DMS153 (cell line): ENCODE measurements around the gene ST6GALNAC3.
"Not testable (repeated sequence)": the region's sequence is repeated elsewhere in the genome, so short reads cannot be mapped to it uniquely, and the experiment has no call there.

Source experiments
- DNase-seq: peaks from one replicate; lab custom pipeline; 2025; lab: John Stamatoyannopoulos, UW

Gene ST6GALNAC3

DNA sequence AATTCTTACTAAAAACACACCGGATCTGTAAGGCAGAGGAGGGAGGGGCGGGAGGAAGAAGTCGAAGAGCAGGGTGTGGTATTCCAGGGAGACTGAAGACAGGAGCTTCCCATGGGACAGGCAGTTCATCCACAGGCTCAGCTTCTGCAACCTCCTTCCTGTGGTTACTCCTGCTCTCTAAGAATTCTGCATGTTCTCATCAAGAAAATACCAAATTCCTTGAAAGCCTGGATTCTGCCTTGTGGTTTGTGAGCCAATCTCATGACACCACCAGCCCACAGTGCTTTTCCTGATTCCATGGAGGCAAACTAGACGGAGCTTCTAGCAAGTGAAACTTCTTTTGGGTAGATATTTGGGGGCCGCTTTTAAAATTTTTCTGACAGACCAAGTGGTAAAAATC lies 1.1 kb upstream of the ST6GALNAC3 start:
- no peak for DNase-seq

DNA sequence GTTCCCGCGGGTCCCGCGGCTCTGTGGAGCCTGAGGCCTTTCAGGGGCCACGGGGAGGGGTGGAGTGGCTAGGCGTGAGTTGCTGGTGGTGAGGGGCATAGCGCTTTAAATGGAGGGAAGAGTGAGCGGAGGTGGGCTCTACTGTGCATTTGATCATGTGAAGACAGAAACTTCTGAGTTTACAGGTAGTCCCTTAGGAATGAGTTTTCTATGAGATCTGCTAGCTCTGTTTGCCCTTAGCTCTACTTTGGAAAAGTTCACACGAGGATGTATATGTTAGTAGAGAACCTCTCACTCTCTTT lies 593 bp downstream of the ST6GALNAC3 start:
- no peak for DNase-seq

DNA sequence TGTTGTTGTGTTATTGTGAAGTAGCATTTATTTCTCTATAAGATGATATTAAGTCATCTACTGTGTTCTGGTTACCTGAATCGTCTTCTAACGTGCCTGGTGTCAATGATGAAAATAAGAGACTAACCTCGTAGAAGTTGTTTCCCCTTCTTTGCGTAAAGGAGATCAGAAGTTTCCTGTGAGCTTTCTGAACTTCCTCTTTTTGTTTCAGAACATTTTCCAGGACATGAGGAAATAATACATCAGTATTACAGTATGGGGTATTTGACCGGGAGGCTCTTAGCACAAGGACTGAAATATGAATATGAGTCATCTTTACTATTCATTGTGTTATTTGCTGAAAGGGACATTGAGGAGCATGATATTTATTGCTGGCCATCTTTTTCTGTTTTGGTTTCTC lies 1.3 kb downstream of the ST6GALNAC3 start:
- DNase-seq: no peak

DNA sequence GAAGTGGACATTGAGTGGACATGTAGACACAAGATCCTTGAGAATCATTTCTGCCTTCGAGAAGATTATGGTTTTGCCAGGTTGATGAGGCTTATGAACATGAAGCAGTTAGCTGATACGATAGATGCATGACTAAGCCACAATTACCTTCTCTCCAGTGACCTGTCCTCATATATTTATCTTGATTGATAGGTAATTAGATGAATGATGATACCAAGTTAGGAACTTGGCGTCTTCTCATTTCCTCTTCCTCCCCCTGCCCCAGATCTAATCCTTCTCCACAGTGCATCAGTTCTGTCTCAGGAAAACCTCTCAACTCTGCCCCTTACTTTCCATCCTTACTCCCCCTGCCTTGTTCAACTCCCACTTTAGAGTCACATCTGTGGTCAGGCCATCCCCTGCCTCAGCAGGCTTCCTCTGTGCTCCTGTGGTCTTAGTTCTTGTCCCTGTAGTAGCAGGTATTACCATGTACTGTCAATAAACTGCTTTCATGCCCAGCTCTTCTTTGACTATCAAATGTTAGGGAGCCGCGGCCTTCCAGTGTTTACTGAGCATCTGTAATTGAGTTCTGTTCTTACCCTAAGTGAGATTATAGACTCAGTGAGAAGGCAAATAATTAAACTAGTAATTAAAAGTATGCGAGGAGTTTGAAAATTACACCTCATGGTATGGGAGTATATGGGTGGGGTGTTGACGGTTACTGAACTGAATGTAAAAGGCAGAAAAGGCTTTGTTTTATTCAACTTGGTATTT lies 5.1 kb downstream of the ST6GALNAC3 start:
- no peak for DNase-seq

DNA sequence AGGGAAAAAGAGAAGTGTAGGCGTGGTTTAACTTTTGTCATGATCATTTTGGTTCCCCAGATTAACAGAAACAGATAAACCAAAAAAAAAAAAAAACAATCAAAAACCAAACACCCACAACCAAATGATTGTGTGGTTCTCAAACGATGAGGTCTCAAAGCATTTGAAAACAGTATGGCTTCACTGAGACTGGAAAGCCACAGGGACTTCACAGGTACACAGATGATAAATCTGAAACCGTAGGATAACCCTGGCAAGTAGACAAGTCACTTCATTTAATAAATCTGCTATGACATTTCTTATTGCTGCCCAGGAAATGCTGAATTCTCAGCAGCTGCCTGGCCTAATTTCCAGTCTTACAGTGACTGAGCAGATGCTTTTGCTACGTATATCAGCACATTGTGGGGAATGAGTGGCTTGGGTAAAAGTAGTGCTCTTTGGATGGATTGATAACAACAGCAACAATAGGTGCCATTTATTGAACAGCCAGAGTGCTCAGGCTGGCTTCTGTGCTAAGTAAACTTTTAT lies 6.1 kb downstream of the ST6GALNAC3 start:
- DNase-seq: no peak

DNA sequence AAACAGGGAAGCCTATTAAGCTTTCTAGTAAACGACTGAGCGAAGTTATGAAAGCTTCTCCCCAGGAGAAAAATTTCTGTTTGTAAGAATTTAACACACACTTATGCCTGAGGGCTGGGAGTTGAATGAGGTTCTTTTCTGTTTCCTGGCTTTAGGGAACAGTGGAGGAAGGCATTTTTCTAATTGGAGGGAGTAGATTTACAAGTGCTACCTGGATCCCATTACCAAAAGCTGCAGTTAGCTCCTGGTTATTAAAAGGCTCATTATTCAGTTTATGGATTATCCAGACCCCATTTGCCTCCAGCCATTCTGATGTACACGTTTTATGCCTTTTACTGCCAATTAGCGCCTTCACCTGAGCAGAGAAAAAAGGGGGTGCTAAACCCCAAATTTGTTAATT lies 7.5 kb downstream of the ST6GALNAC3 start:
- DNase-seq: no peak

DNA sequence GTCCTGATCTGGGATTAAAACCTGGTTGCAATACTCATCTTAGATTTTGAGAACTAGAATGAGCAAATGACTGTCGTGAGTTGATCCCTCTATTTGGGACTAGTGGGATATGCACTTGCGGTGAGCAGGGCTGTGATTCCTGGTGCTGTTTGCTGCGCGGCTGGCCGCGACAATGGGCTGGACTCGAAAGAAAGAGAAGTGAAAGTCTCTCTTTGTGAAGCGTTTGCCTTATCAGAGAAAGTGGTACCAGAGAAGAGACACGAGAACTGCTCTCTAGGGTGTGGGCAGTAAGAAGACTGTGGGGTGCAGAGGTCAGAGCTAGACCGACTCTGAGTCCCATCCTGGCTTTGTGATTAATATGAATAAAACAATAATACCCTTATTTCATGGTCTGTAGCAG lies 8.6 kb downstream of the ST6GALNAC3 start:
- DNase-seq: no peak

DNA sequence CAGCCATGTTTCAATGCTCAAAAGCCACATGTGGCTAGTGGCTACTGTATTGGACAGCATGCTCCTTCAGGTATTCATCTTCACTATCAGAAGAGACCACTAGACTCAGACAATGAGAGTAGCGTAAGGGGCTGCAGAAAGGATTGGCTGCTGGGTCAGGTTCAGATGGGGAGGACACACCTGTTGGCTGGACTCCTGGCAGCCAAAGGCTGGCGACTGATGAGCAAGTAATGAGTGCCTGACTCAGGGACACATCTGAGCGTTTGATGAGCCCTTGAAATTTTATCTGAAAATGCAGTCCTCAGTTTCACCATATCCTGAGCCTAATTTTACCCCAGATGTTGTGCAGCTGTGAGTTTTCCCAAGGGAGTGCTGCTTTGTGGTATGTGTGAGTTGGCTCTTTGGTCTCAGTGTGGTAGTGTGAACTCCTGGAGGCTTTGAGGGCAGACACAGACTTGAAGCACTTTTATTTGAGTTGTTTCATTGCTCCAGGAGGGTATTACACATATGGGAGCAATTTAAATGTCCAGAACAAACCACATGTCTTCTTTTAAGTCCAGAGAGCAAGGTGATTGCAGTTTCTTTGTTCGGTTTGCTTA lies 9.6 kb downstream of the ST6GALNAC3 start:
- no peak for DNase-seq

DNA sequence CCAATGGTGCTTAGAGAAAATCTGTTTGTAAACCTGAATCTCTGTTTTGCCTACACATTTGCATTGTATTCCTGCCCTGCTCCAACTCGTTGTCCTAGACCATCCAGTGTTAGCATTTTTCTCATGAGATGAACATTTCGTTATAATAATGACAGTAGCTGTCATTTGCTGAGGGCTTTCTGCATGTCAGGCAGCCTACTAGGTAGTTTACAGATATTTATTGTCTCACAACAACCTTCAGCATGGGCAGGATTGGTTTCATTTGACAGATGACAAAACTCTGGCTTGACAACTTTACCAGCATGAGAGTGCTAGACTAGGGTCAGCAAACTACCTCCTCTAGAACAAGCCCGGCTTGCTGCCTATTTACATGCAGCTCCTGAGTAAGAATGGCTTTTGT lies 10.1 kb downstream of the ST6GALNAC3 start:
- DNase-seq: no peak

DNA sequence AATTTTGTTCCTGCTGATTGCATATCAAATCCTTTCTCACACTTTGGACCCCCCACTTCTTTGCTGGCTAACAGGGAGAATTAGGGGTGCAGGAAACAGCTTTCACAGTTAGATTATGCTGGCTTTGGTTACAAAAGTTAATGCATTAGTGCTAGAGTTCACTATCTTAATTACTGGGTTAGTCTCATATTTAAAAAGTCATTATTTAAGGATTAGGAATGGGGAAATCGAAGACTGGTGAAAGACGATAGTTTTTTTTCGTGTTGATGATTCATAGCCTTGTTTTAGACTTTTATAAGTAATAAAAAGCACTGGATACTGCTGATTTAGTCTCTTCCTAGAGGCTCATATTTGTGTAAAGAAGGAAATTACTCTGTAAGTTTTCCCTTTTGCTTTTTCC lies 11.6 kb downstream of the ST6GALNAC3 start:
- no peak for DNase-seq

DNA sequence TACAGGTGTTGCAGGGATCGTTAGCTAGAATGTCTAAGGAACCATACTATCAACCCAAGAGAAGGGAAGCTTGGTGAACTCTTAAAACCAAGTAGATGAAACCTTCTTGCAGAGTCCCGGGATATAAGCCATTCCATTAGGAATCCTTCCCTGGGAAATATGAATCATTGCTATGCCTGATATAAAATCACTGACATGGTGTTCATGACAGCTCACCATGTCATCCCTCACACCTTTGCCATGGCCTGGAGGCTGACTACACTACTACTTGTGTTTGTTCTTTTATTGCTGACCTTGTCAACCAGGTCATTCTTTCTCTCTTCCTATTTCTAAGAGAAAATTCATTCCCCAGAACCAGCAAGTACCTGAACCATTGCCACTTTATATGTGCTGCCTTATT lies 12.1 kb downstream of the ST6GALNAC3 start:
- no peak for DNase-seq

DNA sequence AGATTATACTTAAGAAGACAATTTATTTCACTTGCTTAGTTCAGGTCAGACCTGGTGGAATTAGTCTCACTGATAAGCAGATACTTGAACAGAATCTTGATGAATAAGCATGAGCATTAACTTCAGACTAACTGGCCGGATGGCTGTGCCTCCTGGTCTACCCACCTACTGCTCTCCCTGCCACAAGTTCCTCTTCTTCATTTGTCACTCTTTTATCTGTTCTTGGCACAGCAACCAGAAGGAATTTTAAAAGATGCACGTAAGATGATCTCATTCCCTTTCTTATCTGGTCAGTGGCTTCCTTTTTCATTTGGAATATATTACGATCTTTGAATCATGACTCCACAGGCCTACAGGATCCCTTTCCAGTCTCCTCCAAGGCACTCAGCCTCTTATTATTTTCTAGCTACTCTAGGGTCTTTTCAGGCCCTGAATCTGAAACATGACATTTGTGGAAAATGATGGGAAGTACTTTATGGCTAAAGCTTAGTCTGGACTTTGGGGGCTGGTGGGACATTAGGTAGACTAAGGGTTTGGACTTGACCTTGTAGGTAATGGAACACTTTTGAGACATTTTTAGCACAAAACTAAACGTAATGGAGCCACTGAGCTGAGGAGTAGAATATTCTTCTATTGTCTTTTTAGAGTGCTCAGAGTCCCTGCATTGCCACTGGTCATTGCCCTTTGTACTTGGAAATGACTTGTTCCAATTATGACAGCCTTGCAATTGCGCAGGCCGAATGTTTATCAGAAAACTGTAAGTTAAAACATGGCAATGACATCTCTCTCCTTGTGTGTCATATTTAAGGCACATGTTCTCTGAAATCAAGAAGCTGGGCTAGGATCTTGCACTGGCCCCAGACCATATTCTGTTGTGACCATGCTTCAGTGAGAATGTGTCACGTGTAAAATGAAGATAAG lies 16.0 kb downstream of the ST6GALNAC3 start:
- no peak for DNase-seq

DNA sequence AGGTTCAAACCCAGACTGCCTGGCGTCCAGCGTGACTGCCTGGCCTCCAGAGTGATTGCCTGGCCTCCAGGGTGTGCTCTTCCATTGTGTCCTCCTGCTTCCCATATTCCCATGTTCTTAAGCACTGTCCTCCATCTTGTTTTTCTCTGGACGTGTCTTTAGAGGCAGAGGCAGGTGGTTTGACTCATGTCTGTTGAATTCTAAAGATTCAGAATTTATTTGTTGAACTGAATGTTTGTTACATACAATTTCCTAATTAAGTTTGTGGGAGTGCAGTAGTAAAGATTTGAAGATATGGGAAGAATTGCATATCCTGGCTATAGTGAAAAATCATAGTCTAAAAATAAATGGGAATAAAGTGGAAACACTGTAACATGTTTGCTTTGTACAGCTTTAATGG lies 18.3 kb downstream of the ST6GALNAC3 start:
- DNase-seq: no peak

DNA sequence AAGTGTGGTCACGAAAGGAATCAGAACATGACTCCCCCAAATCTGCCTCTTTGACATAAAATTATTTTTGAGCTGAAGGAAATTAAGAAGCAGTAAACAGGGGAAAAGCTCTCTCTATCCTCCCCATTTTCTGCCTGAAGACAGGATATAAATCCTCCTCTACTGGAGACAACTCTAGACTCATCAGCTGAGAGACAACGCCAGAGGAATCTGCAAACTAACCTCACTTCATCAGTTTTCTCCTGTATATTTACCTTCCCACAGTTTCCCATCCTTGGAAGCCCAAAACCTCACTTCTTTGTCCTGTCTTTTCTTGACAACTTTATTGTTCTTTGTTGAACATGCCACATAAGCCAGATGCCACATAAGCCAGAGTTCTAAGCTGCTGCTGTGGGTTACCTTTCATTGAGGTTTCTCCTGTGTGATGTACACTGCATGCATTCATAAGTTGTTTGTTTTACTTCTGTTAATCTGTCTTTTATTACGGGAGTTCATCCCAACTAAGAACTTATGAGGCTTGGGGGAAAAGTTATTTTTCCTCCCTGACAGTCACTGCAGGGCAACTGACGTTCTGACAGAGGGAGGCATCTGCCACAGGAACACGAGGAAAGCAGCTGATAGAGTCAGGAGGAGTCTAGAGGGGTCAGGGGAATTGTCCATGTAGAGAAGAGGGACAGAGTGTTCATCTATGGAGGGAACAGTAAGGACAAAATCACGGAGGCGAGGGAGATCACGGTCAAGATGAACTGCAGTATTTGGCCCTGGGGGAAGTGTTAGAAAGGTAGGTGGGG lies 19.2 kb downstream of the ST6GALNAC3 start:
- no peak for DNase-seq

DNA sequence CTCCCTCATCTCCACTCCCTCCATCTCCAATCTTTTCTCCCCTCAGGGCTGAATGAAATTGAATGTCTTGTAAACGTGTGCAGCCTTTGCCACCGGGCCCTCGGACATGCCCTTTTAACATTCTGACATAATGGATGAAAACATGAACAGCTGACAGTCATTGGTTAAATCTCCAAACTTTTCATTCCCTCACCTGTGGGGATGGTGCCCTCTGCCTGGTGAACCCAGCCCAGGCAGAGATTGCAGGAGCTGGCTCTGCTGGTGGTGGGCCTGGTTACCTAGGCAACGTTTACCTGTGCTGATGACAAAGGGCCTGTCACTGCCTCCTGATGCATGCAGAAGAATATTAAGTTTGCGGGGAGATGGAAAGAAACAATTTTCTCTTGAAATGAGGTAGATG lies 21.3 kb downstream of the ST6GALNAC3 start:
- DNase-seq: no peak

DNA sequence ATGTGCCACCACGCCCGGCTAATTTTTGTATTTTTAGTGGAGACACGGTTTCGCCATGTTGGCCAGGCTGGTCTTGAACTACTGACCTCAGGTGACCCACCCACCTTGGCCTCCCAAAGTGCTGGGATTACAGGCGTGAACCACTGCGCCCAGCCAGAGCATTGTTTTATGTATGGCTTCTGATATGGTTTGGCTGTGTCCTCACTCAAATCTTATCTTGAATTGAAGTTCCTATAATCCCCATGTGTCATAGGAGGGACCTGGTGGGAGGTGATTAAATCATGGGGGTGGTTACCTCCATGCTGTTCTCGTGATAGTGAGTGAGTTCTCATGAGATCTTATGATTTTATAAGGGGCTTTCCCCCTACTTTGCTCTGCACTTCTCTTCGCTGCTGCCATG lies 22.5 kb downstream of the ST6GALNAC3 start:
- not testable (repeated sequence) for DNase-seq

DNA sequence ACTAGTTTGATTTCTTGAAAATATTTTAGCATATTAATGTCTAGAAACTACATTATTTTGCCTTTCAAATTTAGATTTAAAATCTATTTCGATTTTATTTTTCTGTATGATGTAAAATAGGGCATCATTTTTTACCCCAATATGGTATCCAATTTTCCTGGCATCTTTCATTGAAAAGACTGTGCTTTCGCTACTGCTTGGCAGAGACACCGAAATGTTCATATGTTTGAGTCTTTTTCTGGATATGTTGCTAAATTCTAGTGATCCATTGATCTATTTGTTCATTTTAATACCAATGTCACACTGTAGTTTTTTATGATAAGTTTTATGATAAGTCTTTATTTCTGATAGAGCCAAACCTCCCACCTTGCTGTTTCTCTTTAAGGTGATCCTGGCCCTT lies 24.3 kb downstream of the ST6GALNAC3 start:
- no peak for DNase-seq

DNA sequence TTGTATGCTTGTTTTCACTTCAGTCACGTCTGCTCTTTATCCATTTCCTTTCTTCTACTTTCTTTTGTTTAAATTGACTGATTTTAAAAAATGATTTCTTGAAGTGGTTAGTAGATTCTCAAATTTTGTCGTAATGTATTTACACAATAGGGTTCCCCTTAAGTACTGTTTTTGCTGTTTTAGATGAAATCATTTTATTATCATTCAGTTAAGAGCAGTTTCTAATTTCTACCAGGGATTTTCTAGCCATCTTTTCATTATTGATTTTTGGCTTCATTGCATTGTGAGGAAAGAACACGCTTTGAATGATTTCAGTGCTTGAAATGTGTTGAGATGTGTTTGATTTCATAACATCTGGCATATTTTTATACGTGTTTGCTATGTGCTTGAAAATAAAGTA lies 27.0 kb downstream of the ST6GALNAC3 start:
- DNase-seq: no peak

DNA sequence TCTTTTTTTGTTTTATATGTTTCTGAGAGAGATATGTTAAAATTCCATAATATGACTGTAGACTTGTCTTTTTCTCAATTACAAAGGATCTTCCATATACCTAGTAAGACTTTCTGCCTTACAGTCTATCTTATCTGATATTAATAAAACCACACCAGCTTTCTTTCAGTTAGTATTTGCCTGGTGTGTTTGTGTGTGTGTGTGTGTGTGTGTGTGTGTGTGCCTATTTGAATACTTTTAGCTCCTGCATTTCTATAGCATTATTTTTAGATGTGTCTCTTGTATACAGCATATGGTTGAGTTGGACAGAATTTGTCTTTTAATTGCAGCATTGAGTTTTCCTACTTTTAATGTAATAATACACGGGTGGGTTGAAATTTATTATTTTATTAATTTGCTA lies 27.5 kb downstream of the ST6GALNAC3 start:
- no peak for DNase-seq

DNA sequence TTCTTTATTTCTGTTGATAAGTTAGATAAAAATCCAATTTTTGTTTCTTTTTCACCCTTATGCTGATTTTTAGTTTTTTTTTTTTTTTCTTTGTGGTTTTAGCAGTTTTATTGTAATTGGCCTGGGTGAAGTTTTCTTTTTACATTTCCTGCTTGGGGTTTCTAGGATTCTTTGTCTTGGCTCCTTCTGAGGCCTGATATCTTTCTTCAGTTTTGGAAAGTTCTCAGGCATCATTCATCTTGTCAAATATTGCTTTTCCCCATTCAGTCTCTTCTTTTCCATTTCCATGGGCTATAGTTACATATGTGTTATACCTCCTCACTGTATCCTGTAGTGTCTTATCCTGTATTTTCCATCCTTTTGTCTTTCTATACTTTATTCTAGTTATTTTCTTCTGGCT lies 28.5 kb downstream of the ST6GALNAC3 start:
- no peak for DNase-seq

DNA sequence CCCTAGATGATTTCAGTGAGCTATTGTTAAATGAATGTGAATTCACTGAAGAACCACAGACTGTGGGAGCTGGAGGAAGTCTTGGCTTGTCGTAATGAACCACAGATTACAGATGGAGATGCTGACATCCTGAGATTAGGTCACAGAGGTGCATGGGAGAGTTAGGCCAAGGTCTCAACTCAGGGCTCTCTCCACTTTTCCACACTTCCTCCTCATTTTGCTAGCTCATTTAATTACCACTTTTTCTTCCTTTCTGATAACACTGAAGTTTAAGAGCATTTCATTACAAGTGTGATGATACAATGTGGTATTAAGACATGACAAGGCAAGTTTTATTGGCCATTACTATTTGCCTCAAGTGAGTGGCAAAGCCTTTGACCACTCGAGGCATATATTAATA lies 30.8 kb downstream of the ST6GALNAC3 start:
- DNase-seq: peak; percentile 6

DNA sequence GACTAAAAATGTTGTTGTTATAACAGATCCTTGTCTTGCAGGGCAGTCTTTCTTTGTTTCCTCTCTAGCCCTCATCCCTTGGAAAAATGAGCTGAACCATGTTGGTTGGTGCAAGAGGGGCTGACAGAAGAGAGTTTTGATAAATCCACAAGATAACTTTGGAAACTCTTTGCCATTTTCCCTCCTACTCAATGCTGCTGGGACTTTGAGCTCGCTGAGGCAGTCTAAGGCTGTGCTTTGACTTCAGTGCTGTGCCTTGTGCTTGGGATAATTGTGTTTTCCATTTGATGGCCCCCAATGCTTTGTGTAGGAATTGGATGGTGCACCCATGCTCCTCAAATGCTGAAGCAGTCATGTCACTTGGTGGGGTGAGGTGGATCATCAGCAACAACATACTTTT lies 31.7 kb downstream of the ST6GALNAC3 start:
- no peak for DNase-seq
